ENCODE data around the gene CDR2L.
A peak's percentile ranks its signal among the peaks of the same experiment; 100 is the strongest.
"Not testable (repeated sequence)": the region's sequence is repeated elsewhere in the genome, so short reads cannot be mapped to it uniquely, and the experiment has no call there.

The CDR2L gene

GRCh38 chr17:75044716-75045115, 57.3 kb downstream of the CDR2L start:
- no peak for DNase-seq

- DNase-seq, result not testable (repeated sequence)
Measured at GRCh38 chr17:75045946-75046406, 58.5 kb downstream of the CDR2L start.

GRCh38 chr17:75046407-75047289, 59.2 kb downstream of the CDR2L start, which contains the start of the genes ATP5PD and KCTD2:
TSS of gene ATP5PD (minus strand) at chr17:75046969. CDS start at chr17:75042650, 4,319 bp downstream.
TSS of gene KCTD2 (plus strand) at chr17:75047225. CDS start at chr17:75047251, 26 bp downstream.
- DNase-seq, result peak; percentile 92 to 99

GRCh38 chr17:75047398-75048098, 60.1 kb downstream of the CDR2L start:
- peak in 1 of 2 experiments; percentile 50 for DNase-seq

- DNase-seq, result no peak
Measured at GRCh38 chr17:75048249-75048878, 60.9 kb downstream of the CDR2L start.

- DNase-seq, result no peak
Measured at GRCh38 chr17:75049057-75049456, 61.6 kb downstream of the CDR2L start.

GRCh38 chr17:75049706-75050105, 62.3 kb downstream of the CDR2L start:
- DNase-seq, result no peak

- no peak for DNase-seq
Measured at GRCh38 chr17:75051941-75052340, 64.5 kb downstream of the CDR2L start.
